HepG2 (cell line): ENCODE data around the gene TMEM267. TPM values are rescaled to one million over a fixed set of nuclear protein-coding genes. Genes with fewer than 3 reads are reported as not detected.

Experiments used
- CC2D1A ChIP-seq: sonication (generic); formaldehyde crosslinking; IDR thresholded peaks from 2 replicates; pipeline ENCODE4 v1.8.1; 2023; ENCODE audit warnings: mild to moderate bottlenecking, missing genetic modification reagents
- NFE2 ChIP-seq: sonication (generic); formaldehyde crosslinking; IDR thresholded peaks from 2 replicates; pipeline ENCODE4 v1.4.0; 2020; ENCODE audit warnings: missing genetic modification reagents
- SALL1 ChIP-seq: sonication (generic); formaldehyde crosslinking; IDR thresholded peaks from 2 replicates; pipeline ENCODE4 v1.8.0; 2022; ENCODE audit warnings: mild to moderate bottlenecking, missing genetic modification reagents
- ZNF24 ChIP-seq: fragments of 450-650 bp; IDR thresholded peaks from 2 replicates; pipeline ENCODE4 v1.6.1; 2017; ENCODE audit warnings: antibody characterized with exemption, mild to moderate bottlenecking
- ZNF552 ChIP-seq: sonication (generic); formaldehyde crosslinking; IDR thresholded peaks from 2 replicates; pipeline ENCODE4 v1.9.0; 2022; ENCODE audit warnings: missing genetic modification reagents, mild to moderate bottlenecking, borderline replicate concordance
- ZNF766 ChIP-seq: sonication (generic); formaldehyde crosslinking; IDR thresholded peaks from 2 replicates; pipeline ENCODE4 v1.5.0; 2020; ENCODE audit warnings: missing genetic modification reagents, borderline replicate concordance
- ZSCAN25 ChIP-seq: sonication (generic); formaldehyde crosslinking; IDR thresholded peaks from 2 replicates; pipeline ENCODE4 v1.8.0; 2022; ENCODE audit warnings: mild to moderate bottlenecking, missing genetic modification reagents
- ZSCAN29 ChIP-seq: sonication (generic); formaldehyde crosslinking; conservative IDR thresholded peaks from 2 replicates; pipeline ENCODE4 v1.4.0; 2020; ENCODE audit warnings: mild to moderate bottlenecking, missing genetic modification reagents
- polyA plus RNA-seq, 8 experiments: library from polyadenylated mRNA; depleted of rRNA in 3 of 8; stranded (reverse) in 7 of 8; unstranded in 1 of 8; fragments of >200 nt; fragmentation: Illumina TruSeq in 4 of 8; extraction: Trizol in 4 of 8; gene quantifications; 2 replicates each; pipeline versions ENCODE4 v1.2.1 to v1.2.3, GENCODE V29; 2011 to 2016; ENCODE audit warnings: low read depth in 4 of 8, missing spikeins in 1 of 8, mixed read lengths in 1 of 8; ENCODE audit not compliant: insufficient read depth in 1 of 8
- total RNA-seq, 5 experiments: library from RNA; depleted of rRNA; stranded (reverse); fragments of >200 nt; fragmentation: Illumina TruSeq; extraction: Trizol; gene quantifications; 2 replicates each; pipeline ENCODE4 v1.2.3, GENCODE V29; 2016; ENCODE audit warnings: low read depth in 1 of 5
- TF ChIP-seq, protein P1 (sequence below): sonication (generic); formaldehyde crosslinking; IDR thresholded peaks from 2 replicates; pipeline ENCODE4 v1.5.1; 2020; ENCODE audit warnings: missing genetic modification reagents, mild to moderate bottlenecking, borderline replicate concordance
- TF ChIP-seq, protein P2 (sequence below): sonication (generic); formaldehyde crosslinking; IDR thresholded peaks from 2 replicates; pipeline ENCODE4 v1.8.1; 2023; ENCODE audit warnings: missing genetic modification reagents, inconsistent platforms, borderline replicate concordance
- TF ChIP-seq, protein P3 (sequence below): sonication (generic); formaldehyde crosslinking; IDR thresholded peaks from 2 replicates; pipeline ENCODE4 v1.4.0; 2020; ENCODE audit warnings: missing genetic modification reagents, borderline replicate concordance

The TMEM267 gene
- total and polyA plus RNA-seq, 2 of the 13 experiments (the other 11 are each of a cell fraction or from before 2014, with no cell fraction given), result 8.9 to 12.6 TPM

DNA sequence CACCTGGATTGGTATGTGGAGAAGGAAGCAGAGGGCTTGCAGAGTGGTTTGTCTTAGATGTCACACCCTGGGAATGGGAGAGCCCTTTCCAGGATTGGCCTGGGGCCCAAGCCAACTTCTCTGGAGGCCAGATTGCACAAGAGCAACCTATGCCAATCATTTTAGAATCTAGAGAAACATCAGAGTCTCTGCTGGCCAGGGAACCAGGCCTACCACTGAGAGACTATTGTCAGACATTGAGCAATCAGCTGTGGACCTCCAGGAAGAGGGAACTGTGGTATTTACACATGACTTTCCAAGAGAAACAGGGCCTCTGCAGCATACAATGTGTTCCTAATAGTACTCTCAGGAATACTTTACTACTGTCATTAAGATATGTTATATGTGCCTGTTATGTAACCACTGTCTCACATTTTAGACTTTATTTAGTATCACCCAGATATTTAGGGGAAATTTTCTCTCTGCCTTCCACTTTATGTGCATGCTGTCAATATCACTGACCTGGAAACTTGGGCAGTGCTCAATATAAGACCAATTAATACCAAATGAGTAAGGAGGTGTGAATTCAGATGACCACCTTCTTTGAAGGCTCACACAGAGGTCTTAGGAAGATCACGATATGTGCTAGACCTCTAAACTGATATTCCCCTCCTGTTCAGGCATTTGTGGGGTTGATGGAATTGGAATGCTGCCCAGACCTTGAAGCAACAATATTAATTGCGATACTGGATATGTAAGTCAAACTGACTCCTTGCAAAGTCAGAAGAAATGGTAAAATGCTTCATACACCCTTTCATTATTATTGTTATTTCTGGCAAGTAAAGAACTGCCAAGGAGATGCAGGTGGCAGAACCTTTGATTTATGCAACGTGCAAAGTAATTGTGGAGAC is 50.9 kb downstream of the TMEM267 start (continued):
- no peak; the same call in 1 of the 2 replicates for TF ChIP-seq ZNF766 (CRISPR knock-in tag)
- TF ChIP-seq, protein P1, sequence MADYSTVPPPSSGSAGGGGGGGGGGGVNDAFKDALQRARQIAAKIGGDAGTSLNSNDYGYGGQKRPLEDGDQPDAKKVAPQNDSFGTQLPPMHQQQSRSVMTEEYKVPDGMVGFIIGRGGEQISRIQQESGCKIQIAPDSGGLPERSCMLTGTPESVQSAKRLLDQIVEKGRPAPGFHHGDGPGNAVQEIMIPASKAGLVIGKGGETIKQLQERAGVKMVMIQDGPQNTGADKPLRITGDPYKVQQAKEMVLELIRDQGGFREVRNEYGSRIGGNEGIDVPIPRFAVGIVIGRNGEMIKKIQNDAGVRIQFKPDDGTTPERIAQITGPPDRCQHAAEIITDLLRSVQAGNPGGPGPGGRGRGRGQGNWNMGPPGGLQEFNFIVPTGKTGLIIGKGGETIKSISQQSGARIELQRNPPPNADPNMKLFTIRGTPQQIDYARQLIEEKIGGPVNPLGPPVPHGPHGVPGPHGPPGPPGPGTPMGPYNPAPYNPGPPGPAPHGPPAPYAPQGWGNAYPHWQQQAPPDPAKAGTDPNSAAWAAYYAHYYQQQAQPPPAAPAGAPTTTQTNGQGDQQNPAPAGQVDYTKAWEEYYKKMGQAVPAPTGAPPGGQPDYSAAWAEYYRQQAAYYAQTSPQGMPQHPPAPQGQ (CRISPR knock-in tag), result no peak
- TF ChIP-seq ZSCAN29, result 0 out of 2 replicates have a peak, but pooled peaks have one; percentile 40
- no peak for TF ChIP-seq ZNF24
- TF ChIP-seq, protein P2, sequence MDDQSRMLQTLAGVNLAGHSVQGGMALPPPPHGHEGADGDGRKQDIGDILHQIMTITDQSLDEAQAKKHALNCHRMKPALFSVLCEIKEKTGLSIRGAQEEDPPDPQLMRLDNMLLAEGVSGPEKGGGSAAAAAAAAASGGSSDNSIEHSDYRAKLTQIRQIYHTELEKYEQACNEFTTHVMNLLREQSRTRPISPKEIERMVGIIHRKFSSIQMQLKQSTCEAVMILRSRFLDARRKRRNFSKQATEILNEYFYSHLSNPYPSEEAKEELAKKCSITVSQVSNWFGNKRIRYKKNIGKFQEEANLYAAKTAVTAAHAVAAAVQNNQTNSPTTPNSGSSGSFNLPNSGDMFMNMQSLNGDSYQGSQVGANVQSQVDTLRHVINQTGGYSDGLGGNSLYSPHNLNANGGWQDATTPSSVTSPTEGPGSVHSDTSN (CRISPR knock-in tag), result no peak; the same call in 1 of the 2 replicates
- no peak for TF ChIP-seq NFE2 (CRISPR knock-in tag)
- no peak for TF ChIP-seq CC2D1A (CRISPR knock-in tag)
- 0 out of 2 replicates have a peak, but pooled peaks have one; percentile 23 for TF ChIP-seq ZSCAN25 (CRISPR knock-in tag)
- TF ChIP-seq ZNF552, result no peak
- TF ChIP-seq SALL1, result peak; percentile 98
- TF ChIP-seq, protein P3, sequence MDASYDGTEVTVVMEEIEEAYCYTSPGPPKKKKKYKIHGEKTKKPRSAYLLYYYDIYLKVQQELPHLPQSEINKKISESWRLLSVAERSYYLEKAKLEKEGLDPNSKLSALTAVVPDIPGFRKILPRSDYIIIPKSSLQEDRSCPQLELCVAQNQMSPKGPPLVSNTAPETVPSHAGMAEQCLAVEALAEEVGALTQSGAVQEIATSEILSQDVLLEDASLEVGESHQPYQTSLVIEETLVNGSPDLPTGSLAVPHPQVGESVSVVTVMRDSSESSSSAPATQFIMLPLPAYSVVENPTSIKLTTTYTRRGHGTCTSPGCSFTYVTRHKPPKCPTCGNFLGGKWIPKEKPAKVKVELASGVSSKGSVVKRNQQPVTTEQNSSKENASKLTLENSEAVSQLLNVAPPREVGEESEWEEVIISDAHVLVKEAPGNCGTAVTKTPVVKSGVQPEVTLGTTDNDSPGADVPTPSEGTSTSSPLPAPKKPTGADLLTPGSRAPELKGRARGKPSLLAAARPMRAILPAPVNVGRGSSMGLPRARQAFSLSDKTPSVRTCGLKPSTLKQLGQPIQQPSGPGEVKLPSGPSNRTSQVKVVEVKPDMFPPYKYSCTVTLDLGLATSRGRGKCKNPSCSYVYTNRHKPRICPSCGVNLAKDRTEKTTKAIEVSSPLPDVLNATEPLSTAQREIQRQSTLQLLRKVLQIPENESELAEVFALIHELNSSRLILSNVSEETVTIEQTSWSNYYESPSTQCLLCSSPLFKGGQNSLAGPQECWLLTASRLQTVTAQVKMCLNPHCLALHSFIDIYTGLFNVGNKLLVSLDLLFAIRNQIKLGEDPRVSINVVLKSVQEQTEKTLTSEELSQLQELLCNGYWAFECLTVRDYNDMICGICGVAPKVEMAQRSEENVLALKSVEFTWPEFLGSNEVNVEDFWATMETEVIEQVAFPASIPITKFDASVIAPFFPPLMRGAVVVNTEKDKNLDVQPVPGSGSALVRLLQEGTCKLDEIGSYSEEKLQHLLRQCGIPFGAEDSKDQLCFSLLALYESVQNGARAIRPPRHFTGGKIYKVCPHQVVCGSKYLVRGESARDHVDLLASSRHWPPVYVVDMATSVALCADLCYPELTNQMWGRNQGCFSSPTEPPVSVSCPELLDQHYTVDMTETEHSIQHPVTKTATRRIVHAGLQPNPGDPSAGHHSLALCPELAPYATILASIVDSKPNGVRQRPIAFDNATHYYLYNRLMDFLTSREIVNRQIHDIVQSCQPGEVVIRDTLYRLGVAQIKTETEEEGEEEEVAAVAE (CRISPR knock-in tag), result 0 out of 2 replicates have a peak, but pooled peaks have one; percentile 42
